SH-SY5Y (cell line): ENCODE measurements around the gene SOCS2.

Experiments
- GATA2 ChIP-seq: IDR thresholded peaks from 2 replicates; pipeline ENCODE4 v1.6.1; 2011; ENCODE audit warnings: mild to moderate bottlenecking, low read depth, low read length
- GATA3 ChIP-seq: IDR thresholded peaks from 2 replicates; pipeline ENCODE4 v1.6.1; 2011; ENCODE audit warnings: low read depth, mild to moderate bottlenecking, low read length, moderate library complexity

DNA sequence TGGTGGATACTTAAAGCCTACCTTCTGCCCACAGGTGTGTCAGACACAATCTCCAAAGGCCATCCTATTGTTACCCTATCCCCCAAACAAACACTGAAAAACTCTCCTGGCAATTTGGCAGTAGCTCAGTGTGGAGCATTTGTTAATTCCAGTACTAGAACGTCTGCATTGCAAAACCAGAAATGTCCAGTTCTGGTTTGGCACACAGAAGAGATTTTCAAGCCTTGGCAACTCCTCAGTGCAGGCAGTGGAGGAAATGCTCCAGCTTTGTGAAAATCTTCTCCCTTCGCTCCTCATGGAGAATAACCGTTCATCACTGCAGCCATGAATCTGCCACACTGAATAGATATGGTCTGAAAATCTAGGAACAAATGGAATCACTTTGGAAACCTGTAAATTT, 5.3 kb upstream of the SOCS2 start:
- no peak for TF ChIP-seq GATA2
- TF ChIP-seq GATA3, result no peak
